NCI-H2029 treated with DMSO at 0.1 percent for 48 hours (cell line): ENCODE data around the gene BMP3.

Source experiments
- DNase-seq: peaks from one replicate; lab custom pipeline; 2025; lab: John Stamatoyannopoulos, UW

Gene BMP3

DNA sequence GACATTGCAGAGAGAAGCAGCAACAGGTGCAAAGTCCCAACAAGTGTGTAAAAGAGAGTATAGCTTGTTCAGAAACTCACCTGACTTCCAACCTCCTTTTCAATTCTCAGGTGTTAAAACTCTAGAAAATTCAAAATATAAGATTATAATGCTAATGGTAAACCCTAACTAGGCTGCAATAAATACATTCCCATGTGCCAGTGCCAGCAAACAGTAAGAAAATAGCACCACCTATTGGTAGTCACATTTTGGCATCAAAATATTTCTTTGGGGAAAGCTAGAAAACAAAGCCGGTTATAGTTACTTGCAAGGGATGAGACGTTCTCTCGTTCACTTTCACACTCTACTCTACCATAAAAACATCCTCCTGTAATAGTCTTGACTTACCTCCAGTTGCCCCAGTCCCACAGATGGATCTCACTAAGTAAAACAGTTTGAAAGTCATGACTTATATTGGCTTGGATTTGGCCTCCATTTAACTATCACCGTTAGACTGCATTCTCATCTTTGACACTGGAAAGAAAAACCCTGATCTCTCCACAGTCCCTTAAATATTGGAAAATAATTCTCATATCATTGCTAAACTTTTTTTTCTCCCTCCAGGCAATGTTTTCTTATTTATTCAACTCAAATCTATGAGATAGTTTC lies 9.6 kb downstream of the BMP3 start:
- DNase-seq, result peak; percentile 11

DNA sequence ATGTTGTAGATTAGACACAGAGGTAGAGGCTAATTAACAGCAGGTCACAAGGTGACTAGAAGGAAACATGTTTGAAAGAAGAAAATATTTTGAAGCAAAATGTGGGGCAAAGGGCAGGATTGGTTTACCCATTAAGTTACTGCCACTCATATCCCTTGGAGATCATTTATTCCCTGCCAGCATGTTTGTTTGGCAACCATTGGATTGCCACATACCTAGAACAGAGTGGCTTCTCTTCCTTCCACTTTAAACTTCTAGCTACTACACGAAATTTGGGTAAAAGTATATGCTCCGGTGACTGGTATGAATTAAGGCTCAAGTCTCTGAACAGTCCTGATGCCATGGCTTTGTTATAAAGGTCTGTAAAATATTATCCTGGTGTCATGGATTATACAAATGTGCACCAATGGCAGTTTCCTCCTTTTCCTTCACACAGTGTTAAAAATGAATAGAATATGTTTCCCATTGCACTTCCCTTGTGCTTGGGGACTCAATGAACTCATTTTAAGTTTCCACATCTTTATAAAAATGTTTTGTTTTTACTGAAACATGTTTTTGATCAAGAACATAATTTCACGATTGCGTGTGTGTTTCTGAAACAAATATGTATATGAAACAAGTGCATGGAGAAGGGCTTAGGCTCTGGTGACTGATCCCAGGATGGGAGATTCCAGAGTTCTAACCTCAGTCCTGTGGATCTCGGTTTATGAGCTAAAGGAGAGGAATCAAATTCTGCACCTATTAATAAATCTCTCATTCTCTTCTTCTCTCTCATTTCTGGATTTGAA lies 12.3 kb downstream of the BMP3 start:
- DNase-seq, result no peak

DNA sequence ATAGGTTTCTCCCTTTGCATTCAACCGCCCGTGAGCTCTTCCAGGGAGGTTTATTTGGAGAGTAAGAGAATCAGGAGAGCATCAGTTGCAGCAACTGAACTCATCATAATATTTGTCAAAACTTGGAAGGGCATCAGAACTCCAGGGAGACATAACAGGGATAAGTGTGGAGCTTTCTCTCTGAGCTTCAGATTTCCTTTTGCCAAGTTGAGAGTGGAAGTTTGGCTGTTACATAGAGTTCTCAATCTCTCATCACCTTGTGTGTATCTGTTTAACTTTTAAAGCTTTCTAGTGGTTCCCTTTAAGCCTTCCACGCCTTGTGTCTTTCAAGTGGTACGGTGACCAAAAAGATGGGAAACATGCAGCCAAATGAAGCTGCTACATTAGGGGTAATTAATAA lies 18.8 kb downstream of the BMP3 start:
- DNase-seq, result no peak

DNA sequence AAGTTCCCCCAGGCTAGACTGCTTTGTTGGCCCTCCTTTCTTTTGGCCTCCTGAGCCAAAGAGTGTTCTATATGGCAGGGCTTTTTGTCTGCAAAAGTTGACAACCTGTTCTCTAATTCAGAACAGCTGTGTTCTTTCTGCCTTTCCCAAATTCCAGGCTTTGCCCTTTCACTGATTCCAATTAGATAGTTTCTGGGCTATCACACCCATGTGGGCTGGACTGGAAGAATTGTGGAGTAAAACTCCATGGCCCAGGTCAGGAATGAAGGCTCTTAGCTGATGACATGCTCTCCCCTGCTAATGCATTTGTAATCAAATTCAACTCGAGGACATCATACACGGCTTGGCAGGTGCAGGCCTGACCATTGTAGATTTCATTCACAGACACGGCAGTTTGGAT lies 19.4 kb downstream of the BMP3 start:
- DNase-seq, result no peak

DNA sequence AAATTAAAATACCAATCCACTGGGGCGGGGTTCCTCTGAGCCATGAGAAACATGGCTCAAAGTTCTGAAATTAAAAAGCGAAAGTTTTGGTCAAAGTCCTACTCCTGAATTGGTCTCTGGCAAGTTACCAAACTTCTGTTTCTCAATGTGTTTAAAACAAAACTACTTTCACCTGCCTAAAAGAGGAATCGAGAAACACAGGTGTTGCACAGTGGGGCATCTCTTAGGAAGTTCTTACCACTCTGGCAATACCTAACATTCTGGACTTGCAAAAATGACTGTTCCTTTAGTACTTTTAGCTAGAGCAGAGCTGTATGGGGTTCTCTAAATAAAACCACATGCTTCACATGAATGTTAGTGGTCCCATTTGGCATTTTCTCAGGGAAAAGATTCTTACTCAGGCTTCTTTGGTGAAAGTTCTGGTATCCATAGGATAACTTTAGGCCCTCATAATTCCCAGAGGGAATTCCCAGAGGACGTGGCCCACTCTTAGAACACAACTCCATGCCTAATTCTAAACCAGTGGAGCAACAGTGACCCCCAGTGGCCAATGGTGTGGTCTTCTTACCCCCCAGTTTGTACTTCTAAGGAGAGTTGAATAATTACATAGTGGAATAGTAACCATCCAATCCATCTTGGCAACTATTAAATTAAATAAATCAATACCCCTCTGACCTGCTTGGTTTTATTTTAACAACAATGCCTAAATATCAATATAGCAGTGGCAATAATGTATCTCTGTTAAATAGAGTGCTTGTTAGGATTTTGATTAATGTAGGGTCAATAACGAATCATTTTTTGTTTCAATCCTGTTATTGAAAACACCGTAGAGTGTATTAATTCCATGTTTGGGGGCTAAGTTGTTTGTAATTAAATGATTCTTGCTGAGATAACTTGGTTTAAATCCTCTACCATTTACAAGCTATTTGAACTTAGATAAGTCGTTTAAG lies 21.9 kb downstream of the BMP3 start:
- DNase-seq, result no peak

DNA sequence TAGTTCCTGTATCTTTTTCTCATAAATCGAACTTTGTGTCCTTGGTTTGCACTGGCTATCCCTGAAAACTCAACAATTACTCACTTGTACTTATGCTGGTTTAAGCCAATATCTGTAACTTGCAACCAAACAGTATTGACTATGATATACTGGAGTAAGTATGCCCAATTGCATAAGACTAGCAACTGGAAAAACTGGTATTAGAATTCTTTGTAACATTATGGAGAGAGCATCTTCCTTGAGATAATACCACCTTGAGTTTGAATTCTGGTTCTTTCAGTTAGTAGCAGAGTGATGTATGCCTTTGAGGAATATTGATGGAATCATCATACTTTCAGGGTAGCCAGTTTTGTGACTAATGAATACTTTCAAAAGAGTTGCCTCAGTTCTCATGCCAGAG lies 28.1 kb downstream of the BMP3 start:
- DNase-seq, result no peak

DNA sequence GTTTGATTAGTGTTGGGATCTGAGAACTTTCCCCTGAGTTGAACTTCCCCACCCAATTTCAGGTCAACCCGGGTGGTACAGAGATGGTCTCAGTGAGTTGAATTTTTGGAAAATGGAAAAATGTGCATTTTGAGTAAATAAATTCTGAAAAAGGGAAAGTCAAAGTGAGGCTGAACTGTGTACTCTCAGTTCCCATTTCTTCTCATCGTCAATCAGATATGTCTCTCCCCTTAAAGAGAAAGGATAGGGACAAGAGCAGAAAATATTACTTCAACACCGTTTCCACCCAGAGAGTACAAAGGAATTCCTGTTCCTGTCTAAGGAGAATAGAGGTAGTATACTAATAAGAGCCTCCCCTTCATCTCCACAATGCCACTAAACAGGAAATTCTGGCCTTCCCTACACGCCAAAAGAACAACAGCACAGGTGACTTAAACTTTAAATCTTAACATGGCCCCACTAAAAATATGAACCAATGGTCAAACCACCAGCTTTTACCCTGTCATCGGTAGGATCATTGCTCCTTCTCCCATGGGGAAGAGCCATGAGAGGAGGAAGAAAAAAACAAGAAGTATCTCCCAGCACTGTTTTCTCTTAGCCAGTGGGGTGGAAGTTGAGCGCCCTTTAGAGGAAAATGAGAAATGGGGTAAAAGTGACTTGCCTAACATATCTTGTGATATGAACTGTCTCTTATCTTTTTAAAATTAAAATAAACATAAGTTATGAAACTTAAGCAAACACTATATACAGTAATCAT lies 30.3 kb downstream of the BMP3 start:
- no peak for DNase-seq

DNA sequence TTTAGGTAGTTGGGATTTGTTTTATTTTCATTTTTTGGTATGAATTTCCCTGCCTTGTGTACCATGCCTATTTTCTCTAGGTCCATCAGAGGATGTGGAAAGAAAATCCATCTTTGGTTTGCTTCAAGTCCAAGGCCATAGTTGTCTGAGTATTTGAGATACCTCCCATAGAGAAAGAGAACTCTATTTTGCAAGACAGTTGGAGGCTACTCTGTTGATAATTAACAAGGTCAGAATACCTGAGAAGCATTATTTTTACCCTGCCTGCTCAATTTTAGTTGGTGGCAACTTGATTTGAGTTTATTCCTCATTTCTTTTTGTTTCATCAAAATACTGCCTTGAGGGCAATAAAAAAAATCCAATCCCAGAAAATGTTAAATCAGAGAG lies 30.8 kb downstream of the BMP3 start:
- DNase-seq, result no peak

DNA sequence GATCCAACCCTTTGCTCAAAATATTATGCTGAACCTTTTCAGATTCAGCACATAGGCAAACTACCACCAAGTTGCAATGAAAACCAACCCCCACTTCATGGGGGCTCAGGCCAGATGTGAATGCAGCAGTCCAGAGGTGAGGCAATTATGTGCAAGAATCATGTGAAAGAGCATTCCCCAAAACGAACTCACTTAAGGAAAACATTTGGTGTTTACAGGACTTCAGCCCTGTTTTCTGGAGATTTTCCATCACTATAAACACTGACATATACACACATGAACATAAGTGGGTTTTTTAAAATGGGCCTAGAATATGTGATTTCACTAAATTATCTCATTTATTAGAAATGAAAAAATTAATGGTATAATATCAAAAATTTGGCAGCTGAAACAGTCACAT lies 31.5 kb downstream of the BMP3 start:
- DNase-seq, result no peak

DNA sequence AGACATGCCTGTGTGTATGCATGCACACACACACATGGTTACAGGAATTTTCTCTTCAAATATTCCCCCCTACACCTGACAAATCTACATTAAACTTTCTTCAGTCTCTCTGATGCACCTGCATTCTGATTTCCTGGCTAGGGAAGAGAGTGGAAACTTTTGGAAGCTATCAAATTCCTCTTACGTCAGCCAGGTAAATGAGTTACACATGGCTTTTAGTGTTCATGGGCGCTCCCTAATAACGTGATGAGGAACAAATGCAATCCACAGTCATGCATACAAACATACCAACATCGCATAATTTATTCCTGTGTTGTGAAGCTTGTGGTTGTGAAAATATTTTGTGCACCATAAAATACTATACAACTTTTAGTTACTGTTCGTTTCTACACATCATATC lies 34.9 kb downstream of the BMP3 start:
- DNase-seq, result no peak

DNA sequence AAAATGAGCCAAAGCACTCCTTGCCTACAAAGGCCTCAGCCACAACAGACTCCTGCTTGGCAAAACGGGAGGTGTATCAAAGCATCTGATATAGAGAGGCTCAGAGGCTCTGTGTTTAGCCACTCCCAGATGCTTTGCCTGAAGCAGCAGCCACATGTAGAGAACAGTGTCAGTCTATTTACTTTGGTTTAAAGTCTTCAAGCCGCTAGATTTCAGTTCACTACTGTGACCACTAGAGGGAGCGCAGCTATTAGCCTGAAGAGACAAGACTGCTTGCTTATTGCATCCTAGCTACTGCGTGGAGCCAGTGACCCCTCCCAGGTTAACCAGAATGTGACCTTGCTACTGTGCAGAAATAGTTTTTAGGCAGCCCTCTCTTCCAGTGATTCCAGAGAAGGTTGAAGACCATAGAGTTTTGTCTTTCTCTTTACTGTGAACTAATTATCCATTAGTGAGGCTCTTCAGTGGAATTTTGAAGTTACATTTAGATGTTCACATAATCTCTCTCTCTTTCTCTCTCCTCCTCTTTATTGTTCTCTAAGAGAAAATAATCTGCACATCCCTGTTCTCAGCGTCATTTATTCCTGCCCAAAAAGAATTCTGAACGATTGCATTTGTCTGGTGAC lies 39.3 kb downstream of the BMP3 start:
- peak; percentile 76 for DNase-seq

DNA sequence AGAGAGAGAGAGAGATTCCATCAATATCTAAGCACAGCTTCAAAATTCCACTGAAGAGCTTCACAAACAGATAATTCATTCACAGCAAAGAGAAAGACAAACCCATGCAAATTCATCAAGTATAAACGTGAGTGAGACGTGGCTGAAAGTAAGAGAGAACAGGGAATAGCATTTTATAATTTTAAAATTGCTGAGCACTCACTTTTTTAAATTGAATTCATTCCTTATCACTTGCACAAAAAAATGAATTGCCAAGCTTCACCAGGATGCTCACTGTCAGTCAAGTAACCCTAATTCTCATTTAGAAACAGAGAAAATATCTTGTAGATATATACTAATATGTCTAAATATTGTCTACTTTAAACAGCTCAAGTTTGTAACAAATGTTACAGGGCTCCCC lies 40.5 kb downstream of the BMP3 start:
- no peak for DNase-seq

DNA sequence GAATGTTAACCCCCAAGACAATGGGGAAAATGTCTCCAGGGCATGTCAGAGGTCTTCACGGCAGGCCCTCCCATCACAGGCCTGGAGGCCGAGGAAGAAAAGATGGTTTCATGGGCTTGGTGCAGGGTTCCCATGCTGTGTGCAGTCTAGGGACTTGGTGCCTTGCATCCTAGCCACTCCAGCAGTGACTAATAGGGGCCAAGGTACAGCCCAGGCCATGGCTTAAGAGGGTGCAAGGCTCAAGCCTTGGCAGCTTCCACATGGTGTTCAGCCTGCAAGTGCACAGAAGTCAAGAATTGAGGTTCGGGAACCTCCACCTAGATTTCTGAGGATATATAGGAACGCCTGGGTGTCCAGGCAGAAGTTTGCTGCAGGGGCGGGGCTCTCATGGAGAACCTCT lies 50.6 kb downstream of the BMP3 start:
- no peak for DNase-seq

DNA sequence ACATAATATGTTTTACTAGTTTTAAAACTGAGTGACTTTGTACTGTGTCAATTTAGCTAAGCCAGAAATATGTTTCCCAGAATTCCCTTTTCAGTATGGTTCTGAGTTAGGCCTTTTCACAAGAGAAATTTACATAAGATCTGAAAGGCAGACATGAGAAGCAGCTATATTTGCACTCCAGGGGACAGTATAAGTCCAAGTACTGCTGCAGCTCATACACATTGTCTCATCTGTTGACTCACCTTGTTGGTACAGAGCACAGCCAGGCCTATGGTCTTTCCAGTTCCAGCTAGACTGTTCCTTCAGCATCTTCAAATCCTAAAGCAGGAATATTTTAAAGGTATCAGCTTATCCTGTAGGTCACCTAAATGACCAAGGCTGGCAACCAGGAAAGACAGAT lies 53.5 kb downstream of the BMP3 start:
- peak; percentile 12 for DNase-seq

DNA sequence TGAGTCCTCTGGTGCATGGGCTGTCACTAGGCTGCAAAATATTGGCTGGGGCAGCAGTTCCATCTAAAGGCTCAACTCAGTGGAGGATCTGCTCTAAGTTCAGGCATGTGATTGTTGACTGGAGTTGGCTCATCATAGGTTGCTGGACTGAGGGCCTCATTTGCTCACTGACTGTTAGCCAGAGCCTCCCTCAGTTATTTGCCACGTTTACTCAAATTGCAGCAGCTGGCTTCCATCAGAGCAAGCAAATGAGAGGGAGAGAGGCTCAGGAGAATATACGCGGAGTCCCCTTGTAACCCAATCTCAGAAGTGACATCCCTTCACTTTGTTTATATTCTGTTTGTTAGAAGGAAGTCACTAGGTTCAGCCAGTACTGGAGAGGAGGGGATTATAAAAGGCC lies 54.1 kb downstream of the BMP3 start:
- DNase-seq, result no peak

DNA sequence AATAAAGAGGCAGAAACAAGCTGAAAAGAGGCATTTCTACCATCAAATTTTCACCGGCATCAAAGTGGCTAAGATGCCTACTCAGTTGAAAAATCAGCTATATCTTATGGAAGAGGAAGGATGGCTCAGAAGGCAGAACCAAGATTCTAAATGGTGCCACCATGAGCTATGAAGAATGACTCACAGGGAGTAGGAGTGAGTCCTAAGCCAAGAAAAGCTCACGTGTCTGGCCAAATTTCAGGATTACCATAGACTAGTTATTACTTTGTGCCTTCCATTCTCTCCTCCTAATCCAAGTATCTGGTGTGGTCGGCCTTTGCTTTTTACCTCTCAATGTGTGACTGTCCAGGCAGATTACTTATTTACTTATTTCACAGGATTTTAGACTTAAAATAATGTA lies 54.8 kb downstream of the BMP3 start:
- DNase-seq, result no peak

DNA sequence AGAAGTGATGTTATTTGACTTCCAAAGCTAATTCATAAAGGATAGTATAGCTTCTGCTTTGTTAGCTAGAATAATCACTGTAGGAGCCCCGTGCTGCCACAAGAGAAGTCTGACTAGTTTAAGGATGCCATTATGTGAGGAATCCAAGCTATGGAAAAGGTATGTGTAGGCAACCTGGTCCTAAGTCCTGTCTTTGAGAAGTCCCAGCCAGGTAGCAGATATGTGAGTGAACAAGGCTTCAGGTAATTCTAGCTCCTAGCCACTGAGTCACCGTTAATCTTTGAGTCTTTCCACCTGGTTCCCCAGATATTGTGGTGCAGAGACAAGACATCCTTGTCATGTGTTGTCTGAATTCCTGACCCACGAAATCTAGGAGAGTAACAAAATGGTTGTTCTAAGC lies 55.5 kb downstream of the BMP3 start:
- DNase-seq, result no peak

DNA sequence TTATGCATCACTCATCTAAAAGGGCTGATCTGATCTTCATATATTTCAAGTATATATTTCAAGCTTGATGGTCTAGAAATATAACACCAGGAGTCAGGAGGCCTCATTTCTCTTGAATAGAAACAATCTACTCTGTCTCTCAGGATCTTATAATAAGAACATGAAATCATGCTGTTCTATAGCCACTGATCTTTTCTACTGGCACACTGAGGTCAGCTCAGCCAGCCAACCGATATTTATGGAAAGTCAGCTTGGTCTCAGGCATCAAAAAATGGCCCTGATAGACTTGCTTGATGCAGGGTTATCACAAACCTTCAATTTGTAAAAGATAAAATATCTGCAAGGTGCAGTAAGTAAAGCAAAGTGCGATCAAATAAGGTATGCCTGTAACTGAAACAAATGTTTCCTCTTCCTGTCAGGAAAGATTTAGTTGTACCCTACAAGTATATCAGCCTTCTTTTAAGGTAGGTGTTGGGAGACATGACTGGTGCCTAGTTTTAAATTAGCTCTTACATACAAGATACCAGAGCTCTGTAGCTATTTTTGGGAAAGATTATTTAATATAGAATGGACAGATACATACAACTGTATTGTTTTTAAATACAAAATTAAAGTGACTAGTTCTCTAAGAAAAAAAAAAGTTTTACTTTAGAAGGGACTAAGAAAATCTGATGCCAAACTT lies 63.4 kb downstream of the BMP3 start:
- DNase-seq, result no peak

DNA sequence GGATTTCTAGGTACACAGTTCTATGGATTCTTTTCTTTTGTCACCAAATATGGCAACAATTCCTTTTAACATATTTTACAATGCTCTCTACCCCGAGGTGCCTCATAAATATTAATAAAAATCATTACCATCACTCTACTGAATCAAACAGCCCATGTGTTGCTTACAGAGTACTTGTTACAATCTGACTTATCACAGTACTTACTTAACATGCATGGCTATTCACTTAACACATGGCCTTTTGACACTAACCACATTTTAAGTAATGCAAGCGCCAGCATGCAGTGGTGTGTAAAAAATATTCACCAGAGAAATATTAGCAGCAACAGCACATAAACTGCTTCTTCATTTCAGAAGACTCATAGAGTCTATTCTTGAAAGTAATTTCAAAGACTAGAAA lies 64.9 kb downstream of the BMP3 start:
- no peak for DNase-seq

DNA sequence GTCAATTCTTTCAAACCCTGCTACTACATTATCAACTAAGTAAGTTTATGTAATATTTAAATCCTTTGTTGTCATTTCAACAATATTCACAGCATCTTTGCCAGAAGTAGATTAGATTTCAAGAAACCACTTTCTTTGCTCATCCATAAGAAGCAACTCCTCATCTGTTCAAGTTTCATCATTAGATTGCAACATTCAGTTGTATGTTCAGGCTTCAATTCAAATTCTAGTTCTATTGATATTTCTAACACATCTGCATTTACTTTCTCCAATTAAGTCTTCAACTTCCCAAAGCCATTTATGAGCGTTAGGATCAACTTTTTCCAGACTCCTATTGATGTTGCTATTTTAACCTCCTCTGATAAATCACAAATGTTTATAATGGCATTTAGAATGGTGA lies 66.1 kb downstream of the BMP3 start:
- DNase-seq, result no peak

DNA sequence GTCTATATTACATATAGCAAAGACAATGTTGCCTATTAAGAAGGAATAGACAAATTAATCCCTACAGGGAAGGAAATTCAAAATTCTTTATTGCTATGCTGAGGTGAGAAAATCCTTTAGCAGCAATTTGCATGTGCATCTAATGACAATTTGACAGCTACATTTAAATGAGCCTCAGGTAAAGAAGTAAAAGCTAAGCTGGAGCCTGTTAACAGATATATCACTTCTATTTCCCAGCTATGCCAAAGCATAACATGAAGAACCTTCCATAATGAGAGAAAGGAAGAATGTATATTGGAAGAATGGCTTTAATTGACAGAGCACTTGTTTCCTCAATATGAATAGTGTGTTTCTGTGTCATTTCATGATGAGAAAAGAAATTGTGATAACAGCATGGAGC lies 71.6 kb downstream of the BMP3 start:
- DNase-seq, result no peak
